ENCODE data around the gene IKZF3. TPM values are rescaled to one million over a fixed set of nuclear protein-coding genes. Genes with fewer than 3 reads are reported as not detected.

The IKZF3 gene
- total and polyA plus RNA-seq, 10 of the 15 experiments (the other 5 are each of a cell fraction or from before 2014, with no cell fraction given) = 5.5 to 98.2 (median 47.6) TPM

GRCh38 chr17:39777534-39778365 is 86.4 kb downstream of the IKZF3 start (continued):
- TF ChIP-seq CHD2 (IDR thresholded peaks at IDR 0.05; ENCODE audit: borderline replicate concordance, low read depth, low read length) (0 out of 2 replicates have a peak, but pooled peaks have one; percentile 22), E4F1 (IDR thresholded peaks at IDR 0.05; ENCODE audit: borderline replicate concordance, partially characterized antibody) (no peak), BCLAF1 (IDR thresholded peaks at IDR 0.05) (no peak), TCF7 (IDR thresholded peaks at IDR 0.05; ENCODE audit: borderline replicate concordance) (peak; percentile 30; the same call in 1 of the 2 replicates), CBX5 (IDR thresholded peaks at IDR 0.05; ENCODE audit: low read depth) (no peak), CBFB (IDR thresholded peaks at IDR 0.05; ENCODE audit: low read depth) (no peak), PAX8 (IDR thresholded peaks at IDR 0.05) (no peak)
